ENCODE measurements around the gene CEP128. TPM values are rescaled to one million over a fixed set of nuclear protein-coding genes. Genes with fewer than 3 reads are reported as not detected.

The CEP128 gene
- total and polyA plus RNA-seq, 2 experiments from 2014 or later: 7.6 to 17.6 TPM

DNA sequence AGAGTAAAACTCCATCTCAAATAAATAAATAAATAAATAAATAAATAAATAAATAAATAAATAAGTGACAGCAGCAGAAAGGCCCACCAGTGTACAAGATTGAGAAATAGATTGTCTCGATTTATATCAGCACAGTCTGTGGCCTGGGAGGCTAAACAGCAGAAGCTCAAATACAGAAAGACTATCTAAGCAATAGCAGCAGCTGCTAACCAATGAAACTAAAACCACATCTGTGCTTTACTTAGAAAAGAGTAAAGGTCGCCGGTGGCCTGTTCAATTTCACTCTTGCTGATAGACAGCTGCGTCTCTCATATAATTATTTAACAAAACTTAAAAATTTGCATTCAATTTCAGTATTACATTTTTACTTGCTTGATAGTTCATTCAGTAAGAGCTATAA lies 325.7 kb downstream of the CEP128 start (continued):
- TF ChIP-seq, protein P1, sequence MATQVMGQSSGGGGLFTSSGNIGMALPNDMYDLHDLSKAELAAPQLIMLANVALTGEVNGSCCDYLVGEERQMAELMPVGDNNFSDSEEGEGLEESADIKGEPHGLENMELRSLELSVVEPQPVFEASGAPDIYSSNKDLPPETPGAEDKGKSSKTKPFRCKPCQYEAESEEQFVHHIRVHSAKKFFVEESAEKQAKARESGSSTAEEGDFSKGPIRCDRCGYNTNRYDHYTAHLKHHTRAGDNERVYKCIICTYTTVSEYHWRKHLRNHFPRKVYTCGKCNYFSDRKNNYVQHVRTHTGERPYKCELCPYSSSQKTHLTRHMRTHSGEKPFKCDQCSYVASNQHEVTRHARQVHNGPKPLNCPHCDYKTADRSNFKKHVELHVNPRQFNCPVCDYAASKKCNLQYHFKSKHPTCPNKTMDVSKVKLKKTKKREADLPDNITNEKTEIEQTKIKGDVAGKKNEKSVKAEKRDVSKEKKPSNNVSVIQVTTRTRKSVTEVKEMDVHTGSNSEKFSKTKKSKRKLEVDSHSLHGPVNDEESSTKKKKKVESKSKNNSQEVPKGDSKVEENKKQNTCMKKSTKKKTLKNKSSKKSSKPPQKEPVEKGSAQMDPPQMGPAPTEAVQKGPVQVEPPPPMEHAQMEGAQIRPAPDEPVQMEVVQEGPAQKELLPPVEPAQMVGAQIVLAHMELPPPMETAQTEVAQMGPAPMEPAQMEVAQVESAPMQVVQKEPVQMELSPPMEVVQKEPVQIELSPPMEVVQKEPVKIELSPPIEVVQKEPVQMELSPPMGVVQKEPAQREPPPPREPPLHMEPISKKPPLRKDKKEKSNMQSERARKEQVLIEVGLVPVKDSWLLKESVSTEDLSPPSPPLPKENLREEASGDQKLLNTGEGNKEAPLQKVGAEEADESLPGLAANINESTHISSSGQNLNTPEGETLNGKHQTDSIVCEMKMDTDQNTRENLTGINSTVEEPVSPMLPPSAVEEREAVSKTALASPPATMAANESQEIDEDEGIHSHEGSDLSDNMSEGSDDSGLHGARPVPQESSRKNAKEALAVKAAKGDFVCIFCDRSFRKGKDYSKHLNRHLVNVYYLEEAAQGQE (IDR thresholded peaks at IDR 0.05; ENCODE audit: unreplicated experiment): no peak
- TF ChIP-seq EZH2phosphoT487 (IDR thresholded peaks at IDR 0.05; ENCODE audit: unreplicated experiment) (no peak), JUNB (IDR thresholded peaks at IDR 0.05; ENCODE audit: unreplicated experiment) (no peak)

GRCh38 chr14:80609055-80609454 lies 332.5 kb downstream of the CEP128 start:
- no peak overlapping the region for H3K4me3 Mint-ChIP-seq
- Histone ChIP-seq H3K27ac (ENCODE audit: low read depth) (no peak overlapping the region), H3K36me3 (ENCODE audit: insufficient read depth) (no peaks in the 10 kb centered on the region), H3K9me2 (ENCODE audit: insufficient read depth) (no peaks in the 10 kb centered on the region), H3K4me2 (no peak overlapping the region), H3K27me3 (ENCODE audit: insufficient read depth) (no peaks in the 10 kb centered on the region), H3F3A (replicated peaks; ENCODE audit: low read depth) (no peaks in the 10 kb centered on the region), H3K79me2 (replicated peaks; ENCODE audit: insufficient read depth) (no peaks in the 10 kb centered on the region), H3K4me1 (ENCODE audit: insufficient read depth) (no peaks in the 10 kb centered on the region), H3K4me3 (no peak overlapping the region), H4K20me1 (replicated peaks; ENCODE audit: insufficient read depth) (no peaks in the 10 kb centered on the region; the same call in 1 of the 2 replicates), H2AFZ (no peak overlapping the region)
- ATAC-seq (no peak), DNase-seq (ENCODE audit: low spot score) (no peak)
- no peaks in the 10 kb centered on the region for H3K27me3 Mint-ChIP-seq (ENCODE audit: insufficient read depth, low read depth, poor library complexity)
- H3K27ac Mint-ChIP-seq: no peak overlapping the region
- no peaks in the 10 kb centered on the region; the same call in 2 of the 3 replicates for H3K9me3 Mint-ChIP-seq
- H3K36me3 Mint-ChIP-seq (ENCODE audit: low read depth): no peaks in the 10 kb centered on the region
- H3K4me1 Mint-ChIP-seq: no peaks in the 10 kb centered on the region
- TF ChIP-seq, protein P2, sequence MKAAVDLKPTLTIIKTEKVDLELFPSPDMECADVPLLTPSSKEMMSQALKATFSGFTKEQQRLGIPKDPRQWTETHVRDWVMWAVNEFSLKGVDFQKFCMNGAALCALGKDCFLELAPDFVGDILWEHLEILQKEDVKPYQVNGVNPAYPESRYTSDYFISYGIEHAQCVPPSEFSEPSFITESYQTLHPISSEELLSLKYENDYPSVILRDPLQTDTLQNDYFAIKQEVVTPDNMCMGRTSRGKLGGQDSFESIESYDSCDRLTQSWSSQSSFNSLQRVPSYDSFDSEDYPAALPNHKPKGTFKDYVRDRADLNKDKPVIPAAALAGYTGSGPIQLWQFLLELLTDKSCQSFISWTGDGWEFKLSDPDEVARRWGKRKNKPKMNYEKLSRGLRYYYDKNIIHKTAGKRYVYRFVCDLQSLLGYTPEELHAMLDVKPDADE (IDR thresholded peaks at IDR 0.05): no peak
- TF ChIP-seq, protein P1 (IDR thresholded peaks at IDR 0.05; ENCODE audit: unreplicated experiment): no peak
- no peak for TF ChIP-seq NANOG (IDR thresholded peaks at IDR 0.05; ENCODE audit: borderline replicate concordance)
- TF ChIP-seq EZH2phosphoT487 (IDR thresholded peaks at IDR 0.05; ENCODE audit: unreplicated experiment): no peak
- TF ChIP-seq STAT1 (IDR thresholded peaks at IDR 0.05; ENCODE audit: unreplicated experiment): no peak
- TF ChIP-seq, protein P3, sequence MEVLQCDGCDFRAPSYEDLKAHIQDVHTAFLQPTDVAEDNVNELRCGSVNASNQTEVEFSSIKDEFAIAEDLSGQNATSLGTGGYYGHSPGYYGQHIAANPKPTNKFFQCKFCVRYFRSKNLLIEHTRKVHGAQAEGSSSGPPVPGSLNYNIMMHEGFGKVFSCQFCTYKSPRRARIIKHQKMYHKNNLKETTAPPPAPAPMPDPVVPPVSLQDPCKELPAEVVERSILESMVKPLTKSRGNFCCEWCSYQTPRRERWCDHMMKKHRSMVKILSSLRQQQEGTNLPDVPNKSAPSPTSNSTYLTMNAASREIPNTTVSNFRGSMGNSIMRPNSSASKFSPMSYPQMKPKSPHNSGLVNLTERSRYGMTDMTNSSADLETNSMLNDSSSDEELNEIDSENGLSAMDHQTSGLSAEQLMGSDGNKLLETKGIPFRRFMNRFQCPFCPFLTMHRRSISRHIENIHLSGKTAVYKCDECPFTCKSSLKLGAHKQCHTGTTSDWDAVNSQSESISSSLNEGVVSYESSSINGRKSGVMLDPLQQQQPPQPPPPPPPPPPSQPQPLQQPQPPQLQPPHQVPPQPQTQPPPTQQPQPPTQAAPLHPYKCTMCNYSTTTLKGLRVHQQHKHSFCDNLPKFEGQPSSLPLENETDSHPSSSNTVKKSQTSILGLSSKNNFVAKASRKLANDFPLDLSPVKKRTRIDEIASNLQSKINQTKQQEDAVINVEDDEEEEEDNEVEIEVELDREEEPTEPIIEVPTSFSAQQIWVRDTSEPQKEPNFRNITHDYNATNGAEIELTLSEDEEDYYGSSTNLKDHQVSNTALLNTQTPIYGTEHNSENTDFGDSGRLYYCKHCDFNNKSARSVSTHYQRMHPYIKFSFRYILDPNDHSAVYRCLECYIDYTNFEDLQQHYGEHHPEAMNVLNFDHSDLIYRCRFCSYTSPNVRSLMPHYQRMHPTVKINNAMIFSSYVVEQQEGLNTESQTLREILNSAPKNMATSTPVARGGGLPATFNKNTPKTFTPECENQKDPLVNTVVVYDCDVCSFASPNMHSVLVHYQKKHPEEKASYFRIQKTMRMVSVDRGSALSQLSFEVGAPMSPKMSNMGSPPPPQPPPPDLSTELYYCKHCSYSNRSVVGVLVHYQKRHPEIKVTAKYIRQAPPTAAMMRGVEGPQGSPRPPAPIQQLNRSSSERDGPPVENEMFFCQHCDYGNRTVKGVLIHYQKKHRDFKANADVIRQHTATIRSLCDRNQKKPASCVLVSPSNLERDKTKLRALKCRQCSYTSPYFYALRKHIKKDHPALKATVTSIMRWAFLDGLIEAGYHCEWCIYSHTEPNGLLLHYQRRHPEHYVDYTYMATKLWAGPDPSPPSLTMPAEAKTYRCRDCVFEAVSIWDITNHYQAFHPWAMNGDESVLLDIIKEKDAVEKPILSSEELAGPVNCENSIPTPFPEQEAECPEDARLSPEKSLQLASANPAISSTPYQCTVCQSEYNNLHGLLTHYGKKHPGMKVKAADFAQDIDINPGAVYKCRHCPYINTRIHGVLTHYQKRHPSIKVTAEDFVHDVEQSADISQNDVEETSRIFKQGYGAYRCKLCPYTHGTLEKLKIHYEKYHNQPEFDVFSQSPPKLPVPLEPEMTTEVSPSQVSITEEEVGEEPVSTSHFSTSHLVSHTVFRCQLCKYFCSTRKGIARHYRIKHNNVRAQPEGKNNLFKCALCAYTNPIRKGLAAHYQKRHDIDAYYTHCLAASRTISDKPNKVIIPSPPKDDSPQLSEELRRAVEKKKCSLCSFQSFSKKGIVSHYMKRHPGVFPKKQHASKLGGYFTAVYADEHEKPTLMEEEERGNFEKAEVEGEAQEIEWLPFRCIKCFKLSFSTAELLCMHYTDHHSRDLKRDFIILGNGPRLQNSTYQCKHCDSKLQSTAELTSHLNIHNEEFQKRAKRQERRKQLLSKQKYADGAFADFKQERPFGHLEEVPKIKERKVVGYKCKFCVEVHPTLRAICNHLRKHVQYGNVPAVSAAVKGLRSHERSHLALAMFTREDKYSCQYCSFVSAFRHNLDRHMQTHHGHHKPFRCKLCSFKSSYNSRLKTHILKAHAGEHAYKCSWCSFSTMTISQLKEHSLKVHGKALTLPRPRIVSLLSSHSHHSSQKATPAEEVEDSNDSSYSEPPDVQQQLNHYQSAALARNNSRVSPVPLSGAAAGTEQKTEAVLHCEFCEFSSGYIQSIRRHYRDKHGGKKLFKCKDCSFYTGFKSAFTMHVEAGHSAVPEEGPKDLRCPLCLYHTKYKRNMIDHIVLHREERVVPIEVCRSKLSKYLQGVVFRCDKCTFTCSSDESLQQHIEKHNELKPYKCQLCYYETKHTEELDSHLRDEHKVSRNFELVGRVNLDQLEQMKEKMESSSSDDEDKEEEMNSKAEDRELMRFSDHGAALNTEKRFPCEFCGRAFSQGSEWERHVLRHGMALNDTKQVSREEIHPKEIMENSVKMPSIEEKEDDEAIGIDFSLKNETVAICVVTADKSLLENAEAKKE (CRISPR knock-in tag; IDR thresholded peaks at IDR 0.05): no peak
- no peak for TF ChIP-seq ZNF114 (CRISPR knock-in tag; IDR thresholded peaks at IDR 0.05)
